HG03460 (cell line): ENCODE results near the gene GAK.
"Not testable (repeated sequence)": the region's sequence is repeated elsewhere in the genome, so short reads cannot be mapped to it uniquely, and the experiment has no call there.

ENCODE experiments used
- ATAC-seq: cut with Tn5 transposase; IDR thresholded peaks from one replicate; pipeline ENCODE4 v1.9.1; 2021; ENCODE audit not compliant: unreplicated experiment

Gene GAK

GRCh38 chr4:931960-932712, at the start of gene GAK, which contains the start of gene TMEM175:
Gene GAK, minus strand, starts transcription at chr4:932316. Its CDS starts 129 bp downstream, at chr4:932187.
Gene TMEM175, plus strand, starts transcription at chr4:932460. Its CDS starts 15,280 bp downstream, at chr4:947740.
- ATAC-seq = peak; percentile 83

- ATAC-seq = no peak
Measured at GRCh38 chr4:978957-979701, 47.0 kb upstream of the GAK start.

- ATAC-seq = not testable (repeated sequence)
Measured at GRCh38 chr4:976016-976415, 43.9 kb upstream of the GAK start.

DNA sequence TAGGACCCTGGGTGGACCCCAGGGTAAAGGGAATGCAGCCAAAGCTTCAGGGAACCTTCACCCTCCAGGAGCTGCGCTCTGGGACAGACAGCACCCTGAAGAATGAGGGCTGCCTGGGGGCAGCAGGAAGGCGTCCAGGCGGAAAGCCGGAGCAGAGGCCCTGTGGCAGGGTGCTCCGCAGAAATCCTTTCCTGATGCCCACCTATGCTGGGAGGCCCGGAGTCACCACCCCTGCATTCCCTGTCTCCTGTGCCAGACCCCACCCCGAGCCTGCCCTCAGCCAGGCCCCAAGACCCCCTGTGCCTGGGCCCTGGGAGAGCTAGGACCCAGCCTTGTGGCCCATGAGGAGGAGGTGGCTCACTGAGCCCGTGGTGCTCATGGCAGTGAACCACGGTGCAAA, 42.6 kb upstream of the GAK start:
- ATAC-seq = no peak

DNA sequence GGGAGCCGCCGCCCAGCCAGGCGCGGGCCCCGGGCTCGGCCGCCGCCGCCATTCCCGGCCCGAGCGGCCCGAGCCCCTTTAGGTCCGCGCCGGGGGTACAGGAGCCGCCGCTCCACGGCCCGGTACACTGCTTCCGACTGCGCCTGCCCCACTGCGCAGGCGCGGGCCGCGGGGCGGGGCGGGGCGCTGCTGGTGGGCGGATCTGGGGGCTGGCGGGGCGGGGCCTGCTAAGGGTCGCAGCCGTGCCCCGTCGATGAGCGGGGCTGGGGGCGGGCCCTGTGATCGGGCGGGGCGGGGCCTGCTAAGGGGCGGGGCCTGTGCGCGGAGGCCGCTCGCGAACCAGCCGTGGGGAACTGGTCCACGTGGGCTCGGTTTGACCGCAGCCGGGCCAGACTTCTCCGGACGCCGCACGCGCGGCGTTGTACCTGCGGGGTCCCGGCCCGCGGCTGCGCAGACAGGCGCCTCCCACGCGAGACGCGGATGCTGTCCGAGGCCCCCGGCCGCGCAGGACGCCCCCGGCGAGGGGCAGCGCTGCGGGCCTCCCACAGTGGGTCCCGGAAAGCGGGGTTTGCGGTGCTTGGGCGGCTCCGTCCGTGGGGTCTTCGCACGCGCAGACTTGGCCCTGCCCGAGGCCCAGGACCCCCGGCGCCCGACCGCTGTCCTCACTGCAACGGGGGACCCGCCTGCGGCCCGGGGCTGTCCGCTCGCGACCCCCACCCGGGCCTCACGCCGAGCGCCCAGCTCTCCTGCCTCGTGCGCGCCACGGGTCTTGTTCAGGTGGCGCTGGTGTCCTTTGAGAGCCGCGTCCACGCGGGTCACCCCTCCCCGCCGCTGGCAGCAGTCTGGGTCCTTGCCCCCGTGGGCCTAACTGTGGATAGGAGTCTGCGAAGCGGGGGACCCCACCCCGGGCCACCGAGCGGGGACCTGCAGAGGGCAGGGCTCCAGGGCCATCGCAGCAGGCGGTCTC, 41.6 kb upstream of the GAK start, which contains the start of gene DGKQ:
Gene DGKQ (minus strand): TSS at position 139 of the 967 bp plus-strand sequence. CDS start 87 bp downstream, at position 52.
- peak; percentile 51 for ATAC-seq

- peak; percentile 39 for ATAC-seq
Measured at GRCh38 chr4:972651-973424, 40.7 kb upstream of the GAK start.

- no peak for ATAC-seq
Measured at GRCh38 chr4:971666-972500, 39.8 kb upstream of the GAK start.

DNA sequence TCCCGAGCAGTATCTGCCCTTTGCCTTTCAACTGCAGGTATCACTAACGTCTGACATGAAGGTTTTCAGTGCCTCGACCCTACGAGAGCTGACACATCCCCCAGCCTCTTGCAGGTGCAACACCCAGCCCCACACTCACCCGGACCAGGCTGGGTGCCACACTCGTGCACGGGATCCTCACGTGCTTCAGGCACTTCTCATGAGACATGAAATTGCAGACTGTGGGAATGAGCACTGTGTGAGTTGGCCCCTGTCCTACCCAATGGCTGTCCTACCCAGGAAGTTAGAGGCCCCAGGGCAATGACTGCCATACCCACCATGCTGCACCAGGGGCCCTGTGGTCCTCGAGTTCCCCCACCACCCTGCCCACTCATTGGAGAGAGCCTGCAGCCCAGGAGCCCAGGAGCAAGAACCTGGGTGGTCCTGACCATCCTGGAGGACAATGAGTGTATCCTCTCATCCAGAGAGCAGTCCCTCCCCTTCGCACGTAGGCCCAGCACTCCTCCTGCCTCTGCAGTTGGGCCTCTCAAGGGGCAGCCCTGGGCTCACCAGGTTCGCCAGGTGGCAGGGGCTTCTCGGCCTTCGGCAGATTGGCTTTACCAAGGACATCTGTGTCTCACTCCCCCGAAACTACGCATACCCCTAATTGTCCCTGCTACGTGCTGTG, 38.9 kb upstream of the GAK start:
- no peak for ATAC-seq

DNA sequence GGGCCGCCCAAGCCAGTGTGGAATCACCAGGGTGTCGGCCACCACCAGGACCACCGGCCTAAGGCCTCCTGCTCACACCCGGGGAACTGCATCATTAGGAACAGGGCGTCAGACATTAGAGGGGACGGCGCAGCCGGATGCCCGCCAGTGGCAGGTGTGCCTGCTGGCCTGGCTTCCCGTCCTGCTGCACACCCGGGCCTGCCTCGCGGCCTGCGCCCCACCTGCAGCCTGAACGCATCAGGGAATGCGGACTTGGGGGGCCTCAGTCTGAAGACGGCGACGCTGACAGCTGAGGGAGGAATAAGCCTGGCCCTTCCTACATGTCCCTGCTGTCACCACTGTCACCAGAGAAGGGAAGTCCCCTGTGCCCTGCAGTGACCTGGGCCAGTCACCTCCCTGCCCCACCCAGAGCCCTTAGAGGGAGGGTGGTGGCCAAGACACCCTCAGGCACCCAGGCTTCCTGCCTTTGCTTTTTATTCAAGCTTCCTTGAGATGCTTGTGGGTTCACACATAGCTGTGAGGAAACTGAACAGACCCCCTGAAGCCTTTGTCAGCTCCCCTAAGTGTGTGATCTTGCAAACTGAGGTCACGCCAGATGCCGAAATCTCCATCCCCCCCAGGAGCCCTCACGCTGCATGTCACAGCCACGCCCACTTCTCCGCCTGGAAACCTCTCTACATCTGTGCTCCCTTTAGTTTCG, 38.1 kb upstream of the GAK start:
- no peak for ATAC-seq

GRCh38 chr4:968621-969394, 36.7 kb upstream of the GAK start:
- ATAC-seq = no peak

DNA sequence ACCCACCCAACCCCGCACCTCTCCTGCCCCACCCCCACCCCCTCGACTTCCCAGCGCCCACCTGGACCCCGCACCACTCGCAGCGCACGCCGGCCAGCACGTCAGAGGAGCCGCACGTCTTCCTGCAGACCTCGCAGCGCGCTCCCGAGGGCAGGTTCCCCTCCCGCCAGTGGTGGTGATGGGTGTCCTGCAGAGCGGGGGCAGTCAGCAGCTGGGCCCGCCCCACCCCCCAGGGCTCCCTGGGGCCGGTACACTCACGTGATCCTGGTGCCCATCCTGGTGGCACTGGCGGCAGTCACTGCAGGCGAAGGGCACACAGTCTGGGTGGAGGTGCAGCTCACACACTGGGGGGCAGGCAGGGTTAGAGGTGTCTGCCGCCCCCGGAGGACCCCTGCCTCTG, 36.1 kb upstream of the GAK start:
- no peak for ATAC-seq

- ATAC-seq = no peak
Measured at GRCh38 chr4:967113-968104, 35.3 kb upstream of the GAK start.

DNA sequence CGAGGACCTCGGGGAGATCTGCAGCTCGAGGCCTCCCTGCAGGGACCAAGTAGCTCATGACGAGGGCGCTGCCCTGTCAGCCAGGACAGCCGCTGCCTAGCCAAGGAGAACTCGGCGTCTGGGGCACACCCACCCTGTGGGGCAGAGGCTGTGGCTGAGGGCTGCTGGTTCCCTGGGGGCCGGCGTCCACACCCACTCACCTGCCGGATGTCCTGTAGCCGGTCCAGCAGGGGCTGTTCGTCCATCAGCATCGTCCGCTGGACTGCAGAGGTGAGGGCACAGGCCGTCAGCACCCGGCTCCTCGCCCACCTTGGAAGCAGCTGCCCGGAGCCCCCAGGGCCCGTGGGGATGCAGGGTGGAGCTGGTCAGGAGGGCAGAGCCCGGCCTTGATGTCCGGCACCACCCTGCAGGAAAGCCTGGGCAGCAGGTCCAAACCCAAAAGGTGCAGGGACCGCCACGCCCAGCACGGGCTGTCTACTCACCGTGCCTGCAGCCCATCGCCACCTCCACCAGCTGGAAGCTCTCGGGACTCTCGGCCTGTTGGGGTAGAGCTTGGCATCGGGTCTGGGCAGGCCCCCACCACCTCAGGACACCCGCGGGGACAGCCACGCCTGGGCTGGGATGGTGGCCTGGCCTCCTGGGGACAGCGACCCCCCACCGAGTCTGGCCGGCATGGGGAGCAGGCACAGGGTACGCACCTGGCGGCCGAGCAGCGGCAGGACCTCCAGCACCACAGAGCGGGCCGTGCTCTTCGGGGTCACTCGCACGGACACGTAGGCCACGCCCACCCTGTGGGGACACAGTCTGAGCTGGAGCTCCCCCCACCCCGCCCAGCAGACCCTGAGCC, 34.4 kb upstream of the GAK start:
- no peak for ATAC-seq

DNA sequence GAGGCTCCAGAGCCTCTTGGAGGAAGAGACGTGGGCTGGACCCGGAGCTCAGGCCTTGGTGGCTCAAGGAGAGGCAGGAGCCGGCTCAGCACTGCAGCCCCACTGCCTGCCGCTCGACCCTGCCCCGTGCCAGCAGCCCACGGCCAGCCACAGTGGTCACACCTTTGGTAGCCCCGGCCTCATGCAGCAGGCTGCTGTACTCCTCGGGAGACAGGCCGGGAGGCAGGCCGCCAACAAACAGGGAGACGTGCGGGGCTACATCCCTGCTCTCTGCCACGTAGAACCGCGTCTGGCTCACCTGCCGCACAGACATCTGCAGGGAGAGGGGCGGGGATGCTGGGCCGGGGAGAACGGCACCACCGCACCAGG, 33.6 kb upstream of the GAK start:
- no peak for ATAC-seq

GRCh38 chr4:965048-965765, 33.1 kb upstream of the GAK start:
- no peak for ATAC-seq
